Breast epithelium (tissue), 4 donors: Measurements from ENCODE around the gene NUDT14. TPM values are rescaled to one million over a fixed set of nuclear protein-coding genes. Genes with fewer than 3 reads are reported as not detected.

Experiments
- DNase-seq, 2 donors: peaks; one replicate each; pipeline ENCODE4 v3.0.0-alpha.2; 2019; ENCODE audit warnings: low spot score in 2 of 2
- H3K27ac ChIP-seq, 2 donors: fragments of 200-600 bp; sonication (generic) in 1 of 2; one replicate each; pipeline ENCODE4 v1.5.1; 2016 to 2019; ENCODE audit warnings: mild to moderate bottlenecking in 1 of 2
- H3K27me3 ChIP-seq, 2 donors: fragments of 200-600 bp; sonication (generic) in 1 of 2; one replicate each; pipeline versions ENCODE4 v1.5.1 to v1.6.0; 2017 to 2019; ENCODE audit warnings: control low read depth in 1 of 2, mild to moderate bottlenecking in 1 of 2
- H3K36me3 ChIP-seq: fragments of 200-600 bp; one replicate; pipeline ENCODE4 v1.5.1; 2019
- H3K4me1 ChIP-seq, 2 donors: fragments of 200-600 bp; sonication (generic); one replicate each; pipeline ENCODE4 v1.5.1; 2016 to 2019; ENCODE audit warnings: control low read depth in 1 of 2
- H3K4me3 ChIP-seq, 3 donors: fragments of 200-600 bp; sonication (generic); 1 replicate in 2 of 3; 2 replicates in 1 of 3; pipeline ENCODE4 v1.5.1; 2016 to 2019; ENCODE audit warnings: mild to moderate bottlenecking in 3 of 3, moderate library complexity in 2 of 3
- H3K9me3 ChIP-seq, 2 donors: fragments of 200-600 bp; sonication (generic) in 1 of 2; one replicate each; pipeline ENCODE4 v1.5.1; 2016 to 2019; ENCODE audit warnings: control low read depth in 1 of 2
- CTCF ChIP-seq, 3 donors: fragments of 450-650 bp; IDR thresholded peaks; one replicate each; pipeline ENCODE4 v1.5.1; 2016 to 2017; ENCODE audit warnings: antibody characterized with exemption in 3 of 3, mild to moderate bottlenecking in 3 of 3, moderate library complexity in 3 of 3
- POLR2A ChIP-seq: fragments of 450-650 bp; IDR thresholded peaks from one replicate; pipeline ENCODE4 v1.6.1; 2016; ENCODE audit warnings: antibody characterized with exemption, mild to moderate bottlenecking, moderate library complexity
- POLR2AphosphoS5 ChIP-seq, 3 donors: sonication (generic); formaldehyde crosslinking; IDR thresholded peaks; one replicate each; pipeline ENCODE4 v1.6.1; 2017; ENCODE audit warnings: antibody characterized with exemption in 3 of 3
- intact Hi-C: fragments of 100-400 bp; cut with DNase I; formaldehyde crosslinking; loops from one replicate; pipeline ENCODE4 v1.15.1; 2023; ENCODE audit warnings: low total_unique reads
- total RNA-seq, 3 donors: library from RNA; depleted of rRNA; stranded (reverse); fragments of >200 nt; gene quantifications; one replicate each; pipeline ENCODE4 v1.1.0, GENCODE V29; 2016

Gene NUDT14
- total RNA-seq, 3 donors from 2014 or later = 13.6 to 14.9 (median 14.1) TPM

DNA sequence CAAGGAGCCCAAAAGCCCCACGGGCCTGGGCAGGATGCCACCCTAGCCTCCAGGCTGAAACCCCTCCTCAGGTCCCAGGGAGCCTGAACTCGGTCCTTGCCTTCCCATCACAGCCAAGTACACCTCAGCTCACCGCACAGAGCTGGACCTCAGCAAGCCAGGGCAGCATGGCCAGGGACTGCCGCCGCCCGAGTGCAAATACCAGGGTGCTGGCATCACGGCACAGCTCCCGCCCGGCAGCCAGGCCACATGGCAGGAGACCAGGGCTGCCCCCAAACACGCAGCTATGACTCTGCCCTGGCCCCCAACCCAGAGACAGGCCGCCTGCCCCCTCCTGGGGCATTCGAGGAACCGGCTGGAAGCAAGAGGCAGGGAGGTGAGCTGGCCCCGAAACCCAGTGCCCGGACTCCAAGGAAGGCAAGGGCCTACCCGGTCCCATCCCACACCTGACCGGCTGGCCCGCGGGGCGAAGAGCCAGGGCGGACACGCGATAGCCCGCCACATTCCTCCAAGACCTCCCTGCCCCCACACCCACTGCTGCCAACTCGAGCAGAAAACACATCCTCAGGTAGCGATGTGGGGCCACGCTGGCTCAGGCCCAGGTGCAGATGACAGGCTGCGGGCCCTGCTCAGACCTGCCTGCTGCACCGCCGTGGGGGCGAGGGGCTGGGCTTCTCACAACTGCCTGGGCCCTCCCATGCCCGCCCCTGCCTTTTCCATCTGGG is 15.2 kb downstream of the NUDT14 start:
- DNase-seq = peak in 1 of 2 donors; percentile 84
- no peaks in the 10 kb centered on the region for H3K4me1 ChIP-seq
- H3K9me3 ChIP-seq = no peaks in the 10 kb centered on the region
- H3K27ac ChIP-seq = peak overlapping the region; percentile 50 to 71
- peak overlapping the region in 2 of 3 donors; percentile 56 to 64 for H3K4me3 ChIP-seq
- H3K27me3 ChIP-seq = peaks cover 0 to 9% of the 10 kb centered on the region in 2 donors
- H3K36me3 ChIP-seq = no peaks in the 10 kb centered on the region
- intact Hi-C loops = loop anchor here (5.0 kb wide), 1 partner anchor 74 kb away; no protein-coding TSS in a partner anchor
- TF ChIP-seq POLR2AphosphoS5 (IDR thresholded peaks at IDR 0.05) (peak in 1 of 3 donors; percentile 19), CTCF (IDR thresholded peaks at IDR 0.05) (no peak), POLR2A (no peak)

DNA sequence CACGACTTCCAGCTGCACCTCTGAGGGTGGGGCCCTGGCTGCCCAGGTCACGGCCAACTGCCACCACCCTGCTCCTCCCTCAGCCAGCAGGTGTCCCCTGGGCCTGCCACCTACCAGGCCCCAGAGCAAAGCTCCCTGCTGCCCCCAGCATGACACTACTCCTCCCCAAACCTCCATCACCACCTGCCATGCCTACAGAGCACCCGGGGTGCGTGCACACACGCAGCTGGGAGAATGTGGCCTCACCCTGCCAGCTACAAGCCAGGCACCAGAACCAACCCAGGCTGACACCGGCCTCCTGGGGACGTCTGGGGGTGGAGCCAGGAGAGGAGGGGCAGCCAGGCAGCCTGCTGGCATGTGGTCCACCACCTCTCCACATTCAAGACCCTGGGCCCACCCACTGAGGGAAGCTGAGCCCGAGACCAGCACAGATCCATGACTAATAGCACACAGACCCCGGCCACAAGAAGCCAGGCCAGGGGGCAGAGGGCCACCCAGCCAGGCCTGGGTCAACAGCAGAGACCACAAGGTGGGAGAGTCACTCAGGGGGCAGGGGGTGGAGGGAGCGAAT is 15.9 kb downstream of the NUDT14 start:
- Histone ChIP-seq H3K27ac (peak overlapping the region; percentile 50 to 71), H3K36me3 (no peaks in the 10 kb centered on the region), H3K9me3 (no peaks in the 10 kb centered on the region), H3K27me3 (peaks cover 0 to 5% of the 10 kb centered on the region in 2 donors), H3K4me1 (no peaks in the 10 kb centered on the region), H3K4me3 (peak overlapping the region in 2 of 3 donors; percentile 56 to 64)
- intact Hi-C loops = loop anchor here (5.0 kb wide), 1 partner anchor 73 kb away; no protein-coding TSS in a partner anchor
- no peak for TF ChIP-seq POLR2AphosphoS5 (IDR thresholded peaks at IDR 0.05)
- no peak for TF ChIP-seq CTCF (IDR thresholded peaks at IDR 0.05)
- no peak for TF ChIP-seq POLR2A
- DNase-seq = no peak

DNA sequence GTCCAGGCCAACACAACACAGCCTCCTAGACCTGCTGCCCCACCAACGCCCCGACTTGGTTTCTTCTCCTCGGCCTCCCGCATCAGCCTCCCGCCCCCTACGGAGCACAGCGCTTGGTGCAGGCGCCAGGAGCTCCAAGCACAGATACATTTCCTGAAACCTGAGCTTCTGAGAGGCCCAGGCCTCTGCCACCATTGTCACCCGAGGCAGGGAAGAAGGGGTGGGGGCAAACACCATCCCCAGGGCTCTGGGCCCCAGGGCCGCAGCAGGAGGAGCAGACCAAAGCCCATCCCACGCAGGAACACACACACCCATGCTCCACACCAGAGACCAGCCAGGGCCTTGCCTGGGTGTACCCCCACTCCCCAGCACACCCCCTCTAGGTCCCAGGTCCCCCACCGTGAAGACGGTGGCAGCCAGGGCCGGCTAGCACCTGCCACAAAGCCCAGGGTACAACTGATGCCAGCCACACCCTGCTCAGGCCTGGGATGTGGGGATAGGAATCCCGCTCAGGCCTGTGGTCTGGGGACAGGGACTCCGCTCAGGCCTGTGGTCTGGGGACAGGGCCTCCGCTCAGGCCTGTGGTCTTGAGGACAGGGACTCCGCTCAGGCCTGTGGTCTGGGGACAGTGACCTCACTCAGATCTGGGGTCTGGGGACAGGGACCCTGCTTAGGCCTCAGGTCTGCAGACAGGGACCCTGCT is 17.9 kb downstream of the NUDT14 start:
- no peak overlapping the region for H3K4me3 ChIP-seq
- H3K36me3 ChIP-seq = no peaks in the 10 kb centered on the region
- no peaks in the 10 kb centered on the region for H3K27me3 ChIP-seq
- H3K27ac ChIP-seq = peak overlapping the region; percentile 50 to 71
- TF ChIP-seq POLR2A = no peak
- no peaks in the 10 kb centered on the region for H3K4me1 ChIP-seq
- no peak for DNase-seq
- intact Hi-C loops = no loop called here
- no peaks in the 10 kb centered on the region for H3K9me3 ChIP-seq

- H3K27ac ChIP-seq = peak overlapping the region in 1 of 2 donors; percentile 19
- H3K27me3 ChIP-seq = no peaks in the 10 kb centered on the region
- intact Hi-C loops = no loop called here
- TF ChIP-seq POLR2AphosphoS5 (IDR thresholded peaks at IDR 0.05) (no peak), POLR2A (no peak), CTCF (IDR thresholded peaks at IDR 0.05) (no peak)
- H3K4me3 ChIP-seq = no peak overlapping the region
- no peaks in the 10 kb centered on the region for H3K9me3 ChIP-seq
- no peak for DNase-seq
- H3K36me3 ChIP-seq = no peaks in the 10 kb centered on the region
- H3K4me1 ChIP-seq = no peaks in the 10 kb centered on the region
These were observed 18.5 kb downstream of the NUDT14 start for GRCh38 chr14:105162669-105162979.

GRCh38 chr14:105161964-105162668 is 19.0 kb downstream of the NUDT14 start:
- no peak for TF ChIP-seq CTCF (IDR thresholded peaks at IDR 0.05)
- TF ChIP-seq POLR2A = no peak
- intact Hi-C loops = no loop called here

More at GRCh38 chr14:105161964-105162668, 19.0 kb downstream of the NUDT14 start:
- Histone ChIP-seq H3K36me3 (no peaks in the 10 kb centered on the region), H3K4me1 (no peaks in the 10 kb centered on the region), H3K27ac (peak overlapping the region in 1 of 2 donors; percentile 19), H3K27me3 (no peaks in the 10 kb centered on the region), H3K4me3 (no peak overlapping the region), H3K9me3 (no peaks in the 10 kb centered on the region)
- no peak for DNase-seq
